ENCODE results near the gene TSPAN11.

TSPAN11 gene

DNA sequence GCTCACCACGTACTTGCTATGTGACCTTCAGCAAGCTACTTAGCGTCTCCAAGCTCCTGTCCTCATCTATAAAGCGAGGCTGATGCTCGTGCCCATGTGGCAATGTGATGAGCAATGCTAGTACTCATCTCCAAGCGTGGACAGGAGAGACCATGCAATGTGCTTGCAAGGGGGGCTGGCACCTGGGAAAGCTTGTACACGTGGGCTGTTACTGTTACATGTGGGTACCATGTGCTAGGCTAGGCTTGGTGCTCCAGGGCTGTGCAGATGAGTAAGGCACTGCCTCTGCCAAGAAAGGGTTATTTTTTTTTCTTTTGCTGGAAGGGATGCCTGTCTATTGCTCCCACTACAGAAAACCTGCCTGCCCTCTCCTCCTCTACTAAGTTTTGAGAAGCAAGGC lies 46.6 kb downstream of the TSPAN11 start:
- no peak for FAIRE-seq
- DNase-seq (ENCODE audit: insufficient read length, low spot score): no peak
- no peak for TF ChIP-seq CTCF (IDR thresholded peaks at IDR 0.05; ENCODE audit: insufficient read depth, missing control alignments)

GRCh38 chr12:30973830-30974229 lies 47.3 kb downstream of the TSPAN11 start:
- no peak for TF ChIP-seq CTCF (IDR thresholded peaks at IDR 0.05; ENCODE audit: insufficient read depth, missing control alignments)
- FAIRE-seq (no peak), DNase-seq (ENCODE audit: insufficient read length, low spot score) (no peak)

DNA sequence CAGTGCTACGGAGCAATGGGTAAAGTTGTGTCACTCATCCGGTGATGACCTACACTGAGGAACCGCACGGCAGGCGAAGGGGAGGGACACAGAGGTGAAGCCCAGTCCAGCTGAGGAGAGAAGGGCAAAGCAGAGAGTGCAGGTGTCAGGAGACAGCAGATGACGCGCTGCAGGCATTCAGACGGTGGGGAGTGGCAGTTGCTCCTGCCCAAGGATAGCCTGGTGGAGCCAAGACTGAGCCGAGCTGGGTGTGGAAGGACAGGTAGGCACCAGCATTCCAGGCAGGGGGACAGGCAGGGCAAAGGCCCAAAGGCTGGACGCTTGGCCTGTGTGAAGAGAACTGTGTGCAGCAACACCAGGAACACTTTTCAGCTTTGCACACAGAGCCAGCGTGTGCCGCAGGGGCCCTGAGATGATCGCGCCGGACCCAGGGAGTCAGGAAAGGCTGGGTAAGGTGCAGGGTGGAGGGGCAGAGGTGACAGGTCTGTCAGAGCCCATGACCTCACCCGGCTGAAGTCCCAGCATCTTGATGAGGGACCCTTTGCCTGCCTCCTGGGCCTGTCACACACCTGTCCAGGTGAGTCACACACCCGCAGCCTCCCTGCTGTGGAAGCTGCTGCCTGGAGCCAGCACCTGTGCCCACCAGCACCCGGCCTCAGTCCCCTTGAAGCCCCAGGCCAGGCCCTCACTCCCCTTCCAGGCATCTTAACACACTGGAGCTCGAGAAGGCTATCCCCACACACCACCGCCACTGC lies 48.4 kb downstream of the TSPAN11 start:
- no peak for DNase-seq (ENCODE audit: insufficient read length, low spot score)
- no peak for FAIRE-seq
- TF ChIP-seq CTCF (IDR thresholded peaks at IDR 0.05; ENCODE audit: insufficient read depth, missing control alignments): no peak

- FAIRE-seq: no peak
- no peak for DNase-seq (ENCODE audit: insufficient read length, low spot score)
Measured at GRCh38 chr12:30975581-30975980, 49.0 kb downstream of the TSPAN11 start.

GRCh38 chr12:30976206-30976605 lies 49.7 kb downstream of the TSPAN11 start:
- FAIRE-seq: no peak
- TF ChIP-seq CTCF (IDR thresholded peaks at IDR 0.05; ENCODE audit: insufficient read depth, missing control alignments): no peak
- DNase-seq (ENCODE audit: insufficient read length, low spot score): no peak

More at GRCh38 chr12:30975581-30975980, 49.0 kb downstream of the TSPAN11 start:
- no peak for TF ChIP-seq CTCF (IDR thresholded peaks at IDR 0.05; ENCODE audit: insufficient read depth, missing control alignments)

GRCh38 chr12:30977124-30977523 lies 50.6 kb downstream of the TSPAN11 start:
- FAIRE-seq (no peak), DNase-seq (ENCODE audit: insufficient read length, low spot score) (no peak)
- TF ChIP-seq CTCF (IDR thresholded peaks at IDR 0.05; ENCODE audit: insufficient read depth, missing control alignments): no peak

GRCh38 chr12:30977537-30978349 lies 51.2 kb downstream of the TSPAN11 start:
- no peak for TF ChIP-seq CTCF (IDR thresholded peaks at IDR 0.05; ENCODE audit: insufficient read depth, missing control alignments)
- DNase-seq (ENCODE audit: insufficient read length, low spot score) (no peak), FAIRE-seq (no peak)
